Measurements from ENCODE around the gene ANG.

Gene ANG

DNA sequence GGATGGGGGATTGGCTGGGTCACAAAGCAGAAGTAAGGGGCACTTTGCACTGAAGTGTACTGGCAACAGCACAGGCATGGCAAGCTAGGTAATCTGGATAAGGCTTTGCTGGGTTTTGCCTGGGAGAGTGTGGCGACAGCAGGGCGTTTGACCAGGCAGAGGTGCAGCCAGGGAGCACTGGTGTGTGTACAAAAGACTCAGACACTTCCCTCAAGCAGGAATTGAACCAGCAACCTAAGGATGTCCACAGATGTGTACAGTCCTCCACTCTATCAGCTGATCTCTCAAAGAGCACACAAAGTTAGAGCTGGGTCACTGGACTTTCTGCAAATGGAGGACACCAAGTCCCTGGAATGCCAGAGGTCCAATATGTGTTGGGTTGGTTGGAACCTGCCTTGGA, 19.6 kb upstream of the ANG start:
- in situ Hi-C loops (cut with HindIII; ENCODE audit: low pct_ligation_motif_present, low pct_unique_long_range_greater_than_20kb, low sequenced_read_pairs), result no loop called here
- no peak for DNase-seq

DNA sequence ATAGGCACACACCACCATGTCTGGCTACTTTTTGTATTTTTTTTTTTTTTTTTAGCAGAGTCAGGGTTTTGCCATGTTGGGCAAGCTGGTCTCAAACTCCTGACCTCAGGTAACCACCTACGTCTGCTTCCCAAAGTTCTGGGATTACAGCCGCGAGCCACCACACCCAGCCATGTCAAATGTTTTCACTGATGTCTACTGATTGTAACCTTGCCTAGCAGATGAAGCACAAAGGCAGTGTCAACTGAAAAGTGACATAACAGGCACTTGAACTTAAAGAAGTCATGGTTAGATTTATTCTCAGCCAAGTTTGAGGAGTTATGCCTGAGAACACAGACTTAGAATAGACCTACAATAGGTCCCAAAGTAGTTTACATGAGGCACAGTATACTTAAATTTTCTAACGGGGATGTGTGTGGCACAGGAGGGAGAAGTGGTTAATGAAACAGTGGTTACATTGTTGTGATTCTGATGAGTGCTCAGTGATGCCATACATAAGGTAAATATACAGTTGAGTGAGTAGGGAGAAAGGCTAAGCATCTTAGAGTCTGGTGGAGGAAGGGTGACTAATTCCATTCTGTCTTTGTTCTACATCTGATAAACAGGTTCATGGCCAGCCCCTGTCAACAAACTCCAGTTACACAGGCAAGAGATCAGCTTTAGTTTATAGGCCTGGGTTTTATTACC, 16.8 kb upstream of the ANG start:
- DNase-seq, result no peak
- in situ Hi-C loops (cut with HindIII; ENCODE audit: low pct_ligation_motif_present, low pct_unique_long_range_greater_than_20kb, low sequenced_read_pairs), result no loop called here

DNA sequence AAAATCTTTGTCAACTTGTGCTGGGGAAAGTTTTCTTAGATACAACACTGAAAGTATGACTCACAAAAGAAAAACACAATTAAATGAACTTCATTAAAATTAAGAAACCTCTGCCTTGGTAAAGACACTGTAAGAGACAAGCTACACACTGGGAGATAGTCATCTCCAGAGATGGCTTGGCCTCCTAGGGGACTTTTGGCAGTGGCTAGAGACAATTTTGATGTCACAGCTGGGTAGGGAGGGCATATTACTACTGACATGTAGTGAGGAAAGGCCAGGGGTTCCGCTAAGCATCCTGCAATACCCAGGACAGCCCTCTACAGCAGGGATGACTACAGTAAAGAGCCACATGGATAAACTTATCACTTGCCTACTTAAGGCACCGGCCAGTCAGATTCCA, 12.9 kb upstream of the ANG start:
- no peak for DNase-seq
- in situ Hi-C loops (cut with HindIII; ENCODE audit: low pct_ligation_motif_present, low pct_unique_long_range_greater_than_20kb, low sequenced_read_pairs), result no loop called here

DNA sequence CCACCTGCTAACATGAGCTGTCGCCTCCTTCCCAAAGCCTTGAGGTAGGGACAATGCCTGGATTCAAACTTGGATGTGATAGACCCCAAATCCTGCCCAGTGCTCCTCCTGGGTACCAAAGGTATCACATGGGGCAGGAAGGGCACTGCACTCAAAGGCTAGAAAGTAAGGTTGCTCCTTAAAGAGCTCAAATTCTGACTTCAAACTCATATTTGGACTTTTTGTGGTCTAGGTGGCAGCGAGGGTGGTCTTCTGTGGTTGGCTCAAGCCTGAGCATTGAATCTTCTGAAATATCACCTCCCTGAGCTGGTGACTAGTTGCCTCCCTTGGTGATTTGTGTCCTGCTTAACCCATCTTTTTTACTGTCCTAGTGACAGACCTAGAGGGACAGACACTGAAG, 12.5 kb upstream of the ANG start:
- in situ Hi-C loops (cut with HindIII; ENCODE audit: low pct_ligation_motif_present, low pct_unique_long_range_greater_than_20kb, low sequenced_read_pairs), result no loop called here
- no peak for DNase-seq

DNA sequence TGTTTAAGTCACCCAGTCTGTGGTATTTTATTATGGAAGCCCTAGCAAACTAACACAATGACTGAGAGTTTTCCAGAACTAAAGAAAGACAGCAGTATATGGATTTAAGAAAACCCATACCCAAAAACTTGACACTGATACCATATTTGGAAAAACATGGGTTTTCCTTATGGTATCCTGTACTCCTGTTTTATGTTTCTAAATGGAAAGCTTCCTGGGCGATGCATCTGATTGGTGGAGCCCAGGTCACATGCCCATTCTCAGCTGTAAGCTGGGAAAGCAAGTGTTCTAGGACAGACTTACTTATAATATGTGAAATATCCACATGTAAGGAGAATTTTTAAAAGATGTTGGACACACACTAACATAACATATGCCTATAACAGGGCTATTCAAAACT, 8.7 kb upstream of the ANG start:
- DNase-seq, result peak; percentile 41
- in situ Hi-C loops (cut with HindIII; ENCODE audit: low pct_ligation_motif_present, low pct_unique_long_range_greater_than_20kb, low sequenced_read_pairs), result no loop called here

DNA sequence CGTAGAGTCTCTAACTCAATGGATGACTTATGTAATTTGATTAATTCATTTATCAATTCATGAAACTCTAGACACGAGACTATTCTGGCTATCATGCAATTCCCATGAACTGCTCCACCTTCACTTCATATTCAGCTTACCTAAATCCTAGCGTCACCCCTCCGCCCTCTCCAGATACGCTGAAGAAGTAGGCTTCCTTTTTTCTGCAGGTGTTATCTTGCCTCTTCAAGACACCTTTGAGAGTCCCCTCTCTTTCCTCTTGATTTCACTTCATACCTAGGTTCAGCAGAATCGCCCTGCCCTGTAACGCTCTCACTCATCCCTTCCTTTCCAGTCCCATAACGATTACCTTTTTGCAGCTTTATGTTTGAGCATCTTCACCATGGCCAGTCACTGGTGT, 8.2 kb upstream of the ANG start:
- in situ Hi-C loops (cut with HindIII; ENCODE audit: low pct_ligation_motif_present, low pct_unique_long_range_greater_than_20kb, low sequenced_read_pairs), result no loop called here
- DNase-seq, result no peak

DNA sequence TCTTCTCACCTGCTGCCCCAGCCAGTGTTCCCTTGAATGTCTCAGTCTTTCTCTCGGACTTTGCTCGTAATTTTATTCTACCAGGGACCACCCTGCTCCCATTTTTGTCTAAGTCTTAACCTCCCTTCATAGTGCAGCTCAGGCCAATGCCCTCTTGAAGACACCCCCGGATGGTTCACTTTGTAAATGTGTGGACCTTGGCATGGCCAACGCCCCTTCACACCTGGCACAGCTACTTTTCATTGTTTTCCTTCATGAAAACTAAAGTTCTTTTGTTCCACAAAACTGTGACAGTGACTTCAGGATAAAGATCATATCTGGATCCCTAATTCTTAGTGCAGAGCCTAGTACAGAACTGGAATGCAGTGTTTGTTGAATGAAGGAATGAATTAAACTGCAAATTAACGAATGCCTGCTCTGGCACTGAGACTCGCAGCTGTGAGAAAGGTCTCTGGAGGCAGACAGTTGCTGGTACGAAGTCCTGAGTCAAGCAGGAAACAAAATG, 7.7 kb upstream of the ANG start:
- in situ Hi-C loops (cut with HindIII; ENCODE audit: low pct_ligation_motif_present, low pct_unique_long_range_greater_than_20kb, low sequenced_read_pairs), result no loop called here
- DNase-seq, result no peak

DNA sequence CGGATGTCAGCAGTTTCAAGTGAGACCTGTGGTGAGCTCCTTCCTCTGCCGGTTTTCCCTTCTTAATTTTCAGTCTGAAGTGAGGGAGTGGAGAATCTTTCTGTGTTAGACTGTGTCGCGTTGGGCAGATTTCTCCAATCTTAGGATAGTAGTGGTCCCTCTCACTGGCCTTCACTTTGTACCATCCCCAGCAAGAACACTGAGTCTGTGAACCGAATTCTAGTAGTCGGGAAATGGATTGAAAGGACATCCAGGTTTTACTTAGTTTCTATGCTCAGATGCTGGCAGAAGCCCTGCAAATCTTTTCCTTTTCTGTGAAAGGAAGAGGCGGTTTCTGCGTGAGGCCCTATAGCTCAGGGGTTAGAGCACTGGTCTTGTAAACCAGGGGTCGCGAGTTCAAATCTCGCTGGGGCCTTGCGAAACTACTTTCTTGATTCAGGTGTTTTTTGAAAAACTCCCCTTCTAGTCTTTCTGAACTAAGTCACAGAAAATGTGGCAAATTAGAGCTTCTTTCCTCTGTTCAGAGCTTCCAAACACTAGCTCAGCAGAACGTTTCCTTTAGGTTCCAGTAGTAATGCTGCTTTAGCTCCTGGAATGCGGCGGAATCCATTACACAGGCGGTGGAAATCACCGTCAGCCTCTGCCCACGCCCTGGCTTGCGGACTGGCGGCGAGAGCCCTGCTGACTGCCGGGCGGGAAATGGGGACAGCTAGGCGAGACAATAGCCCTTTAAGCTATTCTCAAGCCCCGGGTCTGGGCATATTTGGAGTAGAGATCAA, 7.0 kb upstream of the ANG start:
- in situ Hi-C loops (cut with HindIII; ENCODE audit: low pct_ligation_motif_present, low pct_unique_long_range_greater_than_20kb, low sequenced_read_pairs), result no loop called here
- DNase-seq, result peak; percentile 87

DNA sequence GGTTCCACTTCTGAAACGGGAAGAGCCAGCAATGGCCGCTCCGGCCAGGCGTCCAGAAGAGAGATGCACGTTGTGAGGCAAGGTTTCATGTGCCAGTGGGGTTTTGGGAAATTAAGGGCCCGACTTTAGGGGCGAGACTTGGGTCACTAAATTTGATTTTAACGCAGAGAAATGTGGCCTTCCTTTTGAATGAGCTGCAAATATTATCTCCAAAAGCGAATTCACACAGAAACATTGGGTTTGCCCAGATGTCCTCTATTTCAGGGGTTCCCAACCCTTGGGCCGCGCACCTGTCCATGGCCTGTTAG, 6.5 kb upstream of the ANG start:
- in situ Hi-C loops (cut with HindIII; ENCODE audit: low pct_ligation_motif_present, low pct_unique_long_range_greater_than_20kb, low sequenced_read_pairs), result no loop called here
- DNase-seq, result no peak

DNA sequence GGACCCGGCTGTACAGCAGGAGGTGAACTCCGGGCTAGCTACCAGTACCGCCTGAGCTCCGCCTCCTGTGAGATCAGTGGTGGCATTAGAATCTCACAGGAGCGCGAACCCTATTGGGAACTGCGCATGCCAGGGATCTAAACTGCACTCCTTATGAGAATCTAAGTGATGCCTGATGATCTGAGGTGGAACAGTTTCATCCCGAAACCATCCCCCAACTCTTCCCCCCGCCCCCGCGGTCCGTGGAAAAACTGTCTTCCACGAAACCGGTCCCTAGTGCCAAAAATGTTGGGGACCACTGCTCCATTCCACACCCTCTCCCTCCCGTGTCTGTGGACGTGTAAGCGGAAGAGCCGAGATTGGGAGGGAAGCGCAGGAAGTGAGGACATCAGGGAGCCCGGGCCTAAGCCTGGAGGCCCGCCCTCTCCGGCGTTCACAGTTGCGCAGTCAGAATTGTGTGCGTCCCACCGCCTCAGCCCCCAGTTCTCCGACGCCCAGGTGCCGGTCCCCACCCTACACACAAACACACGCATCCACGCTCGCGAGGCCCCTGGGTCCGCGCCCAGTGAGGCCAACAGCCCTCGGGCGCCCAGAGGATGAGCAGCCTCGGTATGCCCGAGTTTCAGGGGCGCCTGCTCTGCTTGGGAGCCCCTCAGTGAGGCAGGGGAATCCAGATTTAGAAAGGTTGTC, 6.0 kb upstream of the ANG start:
- peak; percentile 90 for DNase-seq
- in situ Hi-C loops (cut with HindIII; ENCODE audit: low pct_ligation_motif_present, low pct_unique_long_range_greater_than_20kb, low sequenced_read_pairs), result no loop called here

DNA sequence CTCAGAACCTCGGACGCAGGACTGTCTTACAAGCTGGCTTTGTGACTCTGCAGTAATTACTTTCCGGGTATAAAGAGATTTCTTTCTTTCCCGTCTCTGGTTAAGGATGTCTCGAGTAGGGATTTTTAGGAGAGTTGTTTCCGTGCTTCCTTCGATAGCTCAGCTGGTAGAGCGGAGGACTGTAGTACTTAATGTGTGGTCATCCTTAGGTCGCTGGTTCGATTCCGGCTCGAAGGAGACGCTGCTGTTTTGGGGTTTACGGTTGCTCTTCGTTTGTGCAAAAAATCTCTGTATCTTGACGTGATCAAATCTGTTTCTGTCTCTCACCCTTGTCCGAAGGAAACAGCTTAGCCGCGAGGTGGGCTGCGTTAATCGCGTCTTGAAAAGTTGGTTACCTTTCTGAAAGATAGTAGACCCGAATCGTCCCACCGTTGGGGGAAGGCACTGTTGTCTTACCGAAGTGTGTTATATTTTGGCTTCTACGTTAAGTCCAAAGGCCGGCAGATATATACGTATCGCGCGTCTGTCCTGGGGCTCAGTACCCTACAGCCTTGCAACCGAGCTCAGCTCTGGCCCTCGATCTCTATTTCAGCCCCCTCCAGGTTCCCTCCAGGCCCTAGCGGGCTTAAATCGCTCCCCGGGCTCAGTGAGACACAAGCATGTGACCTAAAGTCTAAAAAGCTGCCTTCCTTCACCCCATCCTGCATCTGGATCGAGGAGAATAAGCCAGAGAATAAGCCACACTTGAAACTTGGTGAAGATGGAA, 5.3 kb upstream of the ANG start:
- in situ Hi-C loops (cut with HindIII; ENCODE audit: low pct_ligation_motif_present, low pct_unique_long_range_greater_than_20kb, low sequenced_read_pairs), result no loop called here

DNA sequence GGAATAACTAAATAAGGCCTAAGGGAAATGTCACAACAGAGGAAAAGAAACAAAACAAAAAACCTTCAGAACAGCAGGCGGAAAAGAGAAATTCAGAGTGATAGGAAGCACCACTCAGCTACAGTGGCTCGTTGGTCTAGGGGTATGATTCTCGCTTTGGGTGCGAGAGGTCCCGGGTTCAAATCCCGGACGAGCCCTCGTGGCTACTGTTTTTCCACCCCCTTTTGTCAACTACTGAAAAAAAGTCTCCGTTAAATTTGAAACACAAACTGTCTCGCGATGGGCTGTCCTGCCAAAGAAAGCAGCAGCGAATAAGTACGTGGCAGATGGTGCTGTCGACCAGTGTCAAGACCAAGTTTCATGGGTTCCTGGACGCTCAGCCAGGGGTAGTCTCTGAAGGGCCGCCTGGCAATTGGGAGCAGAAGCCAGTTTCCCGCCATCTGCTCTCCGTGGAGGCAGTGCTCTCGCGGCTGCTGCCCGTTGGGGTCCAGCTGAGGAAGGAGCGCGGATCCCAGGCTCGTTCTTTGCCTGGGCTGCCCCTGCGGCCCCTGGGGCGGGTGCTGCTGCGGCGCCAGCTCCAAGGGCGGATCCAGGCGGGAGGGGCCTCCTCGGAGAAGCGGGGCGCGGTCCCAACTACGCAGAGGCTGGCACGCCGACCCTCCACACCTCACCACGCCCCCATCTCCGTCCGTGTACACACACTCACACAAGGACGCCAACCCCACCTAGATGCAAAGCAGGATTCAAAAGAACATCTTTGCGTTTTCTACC, 4.5 kb upstream of the ANG start, which contains the start of gene RNASE4:
Gene RNASE4, plus strand, starts transcription at position 670 of the 771 bp plus-strand sequence. CDS start 14,812 bp downstream, outside the sequence.
- DNase-seq, result peak; percentile 77
- in situ Hi-C loops (cut with HindIII; ENCODE audit: low pct_ligation_motif_present, low pct_unique_long_range_greater_than_20kb, low sequenced_read_pairs), result no loop called here

More for the DNA sequence above, 5.3 kb upstream of the ANG start:
- peak; percentile 86 for DNase-seq

DNA sequence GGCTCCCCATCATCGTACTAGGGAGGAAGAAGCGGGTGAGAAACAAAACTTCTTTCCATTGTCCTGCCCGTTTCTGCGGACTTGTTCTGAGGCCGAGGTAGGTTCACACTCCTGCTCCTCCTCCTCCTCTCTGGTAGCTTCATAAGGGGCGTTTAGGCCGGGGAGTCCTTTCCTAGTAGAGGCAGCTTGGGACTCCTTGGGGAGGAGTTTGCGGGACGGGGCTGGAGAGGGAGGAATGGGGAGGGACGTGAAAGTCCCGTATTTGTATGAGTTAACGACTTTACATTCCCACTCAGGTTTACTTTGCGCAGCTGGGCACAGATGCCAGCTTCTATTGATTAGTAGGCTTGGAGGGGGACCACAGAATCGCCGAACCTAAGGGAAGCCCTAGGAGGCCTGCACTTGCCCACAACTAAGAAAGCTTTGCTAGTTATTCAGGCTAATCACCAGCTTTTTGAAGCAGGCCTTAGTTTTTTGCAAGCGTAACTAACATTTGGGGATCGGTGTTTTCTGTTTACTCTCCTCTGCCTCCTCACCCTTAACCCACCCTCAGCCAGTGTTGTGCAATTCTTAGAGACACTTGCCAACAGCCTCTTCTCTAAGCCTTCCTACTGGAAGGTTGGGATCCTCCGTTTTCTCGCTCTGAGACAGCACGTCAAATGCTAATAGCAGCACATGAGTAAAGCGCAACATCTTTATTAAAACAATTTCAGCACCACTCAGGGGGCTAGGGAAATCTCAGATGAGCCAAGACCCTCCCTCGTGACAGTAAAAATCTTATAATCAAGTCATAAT, 3.7 kb upstream of the ANG start:
- in situ Hi-C loops (cut with HindIII; ENCODE audit: low pct_ligation_motif_present, low pct_unique_long_range_greater_than_20kb, low sequenced_read_pairs), result no loop called here
- peak; percentile 38 for DNase-seq

DNA sequence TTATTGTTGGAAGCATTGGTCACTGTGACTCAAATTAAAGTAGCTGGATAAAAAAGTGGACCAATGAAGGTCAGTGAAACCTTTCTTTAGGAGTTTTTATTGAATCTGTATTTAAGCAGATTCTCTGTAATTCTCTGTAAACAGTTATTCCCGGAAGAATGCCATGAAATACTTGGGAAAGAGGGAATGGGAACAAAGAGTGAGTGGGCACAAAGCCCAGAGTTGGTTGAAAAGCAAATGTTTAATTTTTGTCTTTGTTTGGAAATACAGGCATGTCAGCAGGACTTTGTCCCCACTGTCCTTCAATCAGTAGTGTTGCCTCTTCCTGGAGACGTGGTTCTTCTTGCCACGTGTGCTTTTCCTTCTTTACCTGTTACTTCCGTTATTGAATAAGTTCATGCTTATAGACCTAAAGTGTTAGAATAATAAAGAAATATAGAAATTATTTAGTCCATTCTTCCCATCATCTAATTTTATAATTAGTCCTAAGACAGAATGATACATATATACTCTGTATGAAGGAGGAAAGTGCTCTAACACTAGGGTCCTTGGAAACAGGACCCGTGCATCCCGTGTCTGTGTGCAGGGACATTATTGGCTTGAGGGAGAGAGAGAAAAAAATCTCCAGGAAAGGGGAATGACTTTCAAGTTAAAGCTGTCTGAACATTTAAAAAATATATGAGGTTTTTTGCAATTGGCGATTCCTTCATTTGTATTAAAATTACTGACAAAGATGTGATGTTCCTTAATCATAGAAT, 2.0 kb upstream of the ANG start:
- DNase-seq, result no peak
- in situ Hi-C loops (cut with HindIII; ENCODE audit: low pct_ligation_motif_present, low pct_unique_long_range_greater_than_20kb, low sequenced_read_pairs), result no loop called here

DNA sequence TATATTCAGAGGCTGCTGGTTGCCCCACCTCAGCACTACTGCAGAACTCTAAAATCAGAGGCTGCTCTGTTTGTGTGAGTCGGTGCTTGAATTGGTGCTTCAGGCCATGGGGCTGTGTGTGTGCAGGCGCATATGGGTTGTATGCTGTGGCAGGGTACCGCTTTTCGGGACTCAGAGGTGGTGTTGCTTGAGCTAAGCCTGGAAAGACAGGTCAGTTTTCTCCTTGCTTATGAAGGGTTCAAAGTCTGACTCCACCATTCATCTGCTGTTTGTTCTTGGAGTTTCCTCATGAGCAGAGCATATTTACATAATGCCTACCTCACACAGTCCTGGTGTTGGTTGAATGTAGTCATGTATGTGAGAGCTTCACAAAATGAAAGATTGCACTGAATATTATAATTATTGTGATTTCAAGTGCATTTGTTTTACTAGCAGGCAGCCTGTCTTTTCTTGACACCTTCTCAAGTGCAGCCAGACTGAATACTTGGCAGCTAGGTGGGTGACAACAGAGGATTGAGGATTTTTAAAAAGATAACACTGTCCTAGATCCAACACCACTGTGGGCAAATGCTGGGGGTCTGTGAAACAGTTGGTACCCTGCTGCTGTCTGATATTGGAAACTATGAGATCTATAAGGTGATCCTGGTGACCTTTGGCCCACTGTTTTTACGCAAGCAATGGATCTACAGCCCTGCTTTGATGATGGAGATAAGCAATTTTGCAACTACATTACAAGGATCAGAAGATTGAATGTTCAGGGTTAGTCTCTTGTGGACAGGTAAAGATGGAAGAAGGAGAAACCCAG, 1.0 kb upstream of the ANG start:
- in situ Hi-C loops (cut with HindIII; ENCODE audit: low pct_ligation_motif_present, low pct_unique_long_range_greater_than_20kb, low sequenced_read_pairs), result no loop called here
- no peak for DNase-seq

Measured in ACHN (cell line).